Esophagus squamous epithelium (tissue), 5 donors: ENCODE results near the gene TRIM51. TPM values are rescaled to one million over a fixed set of nuclear protein-coding genes. Genes with fewer than 3 reads are reported as not detected.
"Not testable (repeated sequence)": the region's sequence is repeated elsewhere in the genome, so short reads cannot be mapped to it uniquely, and the experiment has no call there.

Experiments
- DNase-seq: peaks from one replicate; lab custom pipeline; 2025; lab: John Stamatoyannopoulos, UW
- H3K27ac ChIP-seq, 4 donors: fragments of 200-600 bp; sonication (generic); one replicate each; pipeline ENCODE4 v1.5.1; 2016 to 2019; ENCODE audit warnings: mild to moderate bottlenecking in 1 of 4
- H3K27me3 ChIP-seq, 4 donors: fragments of 200-600 bp; sonication (generic); 1 replicate in 3 of 4; 2 replicates in 1 of 4; pipeline versions ENCODE4 v1.5.1 to v1.6.0; 2017 to 2021; ENCODE audit warnings: antibody characterized with exemption in 1 of 4
- H3K36me3 ChIP-seq, 3 donors: fragments of 200-600 bp; sonication (generic); one replicate each; pipeline ENCODE4 v1.5.1; 2016 to 2019
- H3K4me1 ChIP-seq, 3 donors: fragments of 200-600 bp; sonication (generic); one replicate each; pipeline ENCODE4 v1.5.1; 2017 to 2019
- H3K4me3 ChIP-seq, 4 donors: fragments of 200-600 bp; sonication (generic); 1 replicate in 3 of 4; 2 replicates in 1 of 4; pipeline ENCODE4 v1.5.1; 2016 to 2019; ENCODE audit warnings: mild to moderate bottlenecking in 2 of 4, moderate library complexity in 1 of 4
- H3K9me3 ChIP-seq, 3 donors: fragments of 200-600 bp; sonication (generic); one replicate each; pipeline ENCODE4 v1.5.1; 2016 to 2019
- CTCF ChIP-seq, 6 experiments: fragments of 450-650 bp in 4 of 6; fragments of 200-600 bp in 2 of 6; sonication (generic) in 2 of 6; IDR thresholded peaks; one replicate each; pipeline ENCODE4 v1.5.1; 2016 to 2019; ENCODE audit warnings: antibody characterized with exemption in 6 of 6, mild to moderate bottlenecking in 4 of 6, moderate library complexity in 4 of 6
- POLR2A ChIP-seq, 4 donors: fragments of 450-650 bp; IDR thresholded peaks; one replicate each; pipeline ENCODE4 v1.6.1; 2017; ENCODE audit warnings: antibody characterized with exemption in 4 of 4, mild to moderate bottlenecking in 4 of 4, moderate library complexity in 3 of 4
- WGBS, 2 donors: methylation state at CpG; one replicate each; pipeline ENCODE4 v1.1.5; 2018; 5-methylcytosine and 5-hydroxymethylcytosine counted together
- intact Hi-C: fragments of 100-400 bp; cut with DNase I; formaldehyde crosslinking; loops from one replicate; pipeline ENCODE4 v1.15.0; 2022
- total RNA-seq, 4 donors: library from RNA; depleted of rRNA; stranded (reverse); fragments of >200 nt; gene quantifications; one replicate each; pipeline ENCODE4 v1.1.0, GENCODE V29; 2016
- donor health status: DM: yes; HTN: yes; CAD: no.

The TRIM51 gene
- total RNA-seq = not detected

GRCh38 chr11:55882997-55883396 is at the start of gene TRIM51:
TRIM51 (plus strand) TSS chr11:55883297; CDS start chr11:55885429, 2,132 bp downstream.
- 73 to 79% methylated on average over 1 of the region's 1 CpG for WGBS, 2 donors
- H3K4me3 ChIP-seq, intact Hi-C loops, H3K9me3 ChIP-seq, H3K36me3 ChIP-seq, H3K27me3 ChIP-seq, DNase-seq, H3K27ac ChIP-seq, H3K4me1 ChIP-seq: not testable (repeated sequence)

- H3K27ac ChIP-seq = no peak within 1 kb of the TSS
- intact Hi-C loops = no loop called here
- H3K9me3 ChIP-seq = no peaks in the 10 kb centered on the region
- H3K36me3 ChIP-seq = no peaks in the 10 kb centered on the region
- H3K4me3 ChIP-seq = no peak within 1 kb of the TSS
- DNase-seq = no peak
- H3K27me3 ChIP-seq = no peaks in the 10 kb centered on the region
- WGBS, 2 donors = 16 to 40% methylated on average over 3 of the region's 3 CpGs
- no peaks in the 10 kb centered on the region for H3K4me1 ChIP-seq
- no peak for TF ChIP-seq CTCF (IDR thresholded peaks at IDR 0.05)
- no peak for TF ChIP-seq POLR2A (IDR thresholded peaks at IDR 0.05)
Measured at GRCh38 chr11:55838452-55838851, 44.6 kb upstream of the TRIM51 start, which contains the start of gene OR5D16. OR5D16 (plus strand) TSS chr11:55838752; CDS start chr11:55838752, 0 bp downstream.

GRCh38 chr11:55847453-55847852 is 35.6 kb upstream of the TRIM51 start:
- no peak for DNase-seq
- no peaks in the 10 kb centered on the region for H3K9me3 ChIP-seq
- H3K36me3 ChIP-seq = no peaks in the 10 kb centered on the region
- 30 to 31% methylated on average over 2 of the region's 2 CpGs for WGBS, 2 donors
- H3K27me3 ChIP-seq = no peaks in the 10 kb centered on the region
- H3K4me3 ChIP-seq = no peak overlapping the region
- no peak overlapping the region for H3K27ac ChIP-seq
- TF ChIP-seq POLR2A (IDR thresholded peaks at IDR 0.05) (no peak), CTCF (IDR thresholded peaks at IDR 0.05) (no peak)
- no peaks in the 10 kb centered on the region for H3K4me1 ChIP-seq
- intact Hi-C loops = no loop called here

GRCh38 chr11:55849037-55849436 is 34.1 kb upstream of the TRIM51 start:
- H3K4me3 ChIP-seq = no peak overlapping the region
- no peak overlapping the region for H3K27ac ChIP-seq
- no peaks in the 10 kb centered on the region for H3K36me3 ChIP-seq
- intact Hi-C loops = no loop called here
- H3K4me1 ChIP-seq = no peaks in the 10 kb centered on the region
- DNase-seq = no peak
- TF ChIP-seq POLR2A (IDR thresholded peaks at IDR 0.05) (no peak), CTCF (IDR thresholded peaks at IDR 0.05) (no peak)
- no peaks in the 10 kb centered on the region for H3K9me3 ChIP-seq
- H3K27me3 ChIP-seq = no peaks in the 10 kb centered on the region

GRCh38 chr11:55852141-55852540 is 31.0 kb upstream of the TRIM51 start:
- WGBS, 2 donors = 65 to 67% methylated on average over 1 of the region's 1 CpG
- H3K27ac ChIP-seq = no peak overlapping the region
- no peak overlapping the region for H3K4me3 ChIP-seq
- TF ChIP-seq CTCF (IDR thresholded peaks at IDR 0.05) (no peak), POLR2A (IDR thresholded peaks at IDR 0.05) (no peak)
- H3K36me3 ChIP-seq = no peaks in the 10 kb centered on the region
- no peak for DNase-seq
- H3K4me1 ChIP-seq = no peaks in the 10 kb centered on the region
- no peaks in the 10 kb centered on the region for H3K9me3 ChIP-seq
- intact Hi-C loops = no loop called here
- H3K27me3 ChIP-seq = no peaks in the 10 kb centered on the region

GRCh38 chr11:55854704-55855103 is 28.4 kb upstream of the TRIM51 start:
- H3K27me3 ChIP-seq = no peaks in the 10 kb centered on the region
- H3K9me3 ChIP-seq = no peaks in the 10 kb centered on the region
- DNase-seq = no peak
- TF ChIP-seq CTCF (IDR thresholded peaks at IDR 0.05) (no peak), POLR2A (IDR thresholded peaks at IDR 0.05) (no peak)
- H3K4me3 ChIP-seq = no peak overlapping the region
- H3K36me3 ChIP-seq = no peaks in the 10 kb centered on the region
- no peak overlapping the region for H3K27ac ChIP-seq
- 18 to 20% methylated on average over 1 of the region's 1 CpG for WGBS, 2 donors
- H3K4me1 ChIP-seq = no peaks in the 10 kb centered on the region
- intact Hi-C loops = no loop called here

- H3K27ac ChIP-seq, H3K4me1 ChIP-seq, H3K9me3 ChIP-seq, H3K4me3 ChIP-seq, H3K36me3 ChIP-seq, H3K27me3 ChIP-seq, DNase-seq, intact Hi-C loops: not testable (repeated sequence)
- 82 to 85% methylated on average over 3 to 4 of the region's 4 CpGs for WGBS, 2 donors
Measured at GRCh38 chr11:55867354-55867753, 15.7 kb upstream of the TRIM51 start.

- WGBS, 2 donors = 14% methylated on average over 7 of the region's 33 CpGs; no CpG with 5 or more reads in 1 of the 2 donors
- H3K4me1 ChIP-seq, H3K36me3 ChIP-seq, H3K27ac ChIP-seq, DNase-seq, H3K27me3 ChIP-seq, intact Hi-C loops, H3K4me3 ChIP-seq: not testable (repeated sequence)
- peaks cover 0 to 22% (median 0%) of the 10 kb centered on the region in 3 donors for H3K9me3 ChIP-seq
Measured at GRCh38 chr11:55872731-55873130, 10.4 kb upstream of the TRIM51 start.
